Muscle of back (tissue), 11 donors: ENCODE results near the gene RTCA. TPM values are rescaled to one million over a fixed set of nuclear protein-coding genes. Genes with fewer than 3 reads are reported as not detected.
"Not testable (repeated sequence)": the region's sequence is repeated elsewhere in the genome, so short reads cannot be mapped to it uniquely, and the experiment has no call there.

ENCODE experiments used
- DNase-seq, 3 donors: peaks; one replicate each; pipeline versions ENCODE4 v3.0.0 to v3.0.0-alpha.2; 2013
- polyA plus RNA-seq, 10 donors: library from polyadenylated mRNA; unstranded; fragments of 120-200 nt; gene quantifications; one replicate each; pipeline ENCODE4 v1.2.1, GENCODE V29; 2013; ENCODE audit not compliant: insufficient read length in 10 of 10

The RTCA gene
- polyA plus RNA-seq, 10 donors, result 27.5 to 37.8 (median 30.5) TPM

DNA sequence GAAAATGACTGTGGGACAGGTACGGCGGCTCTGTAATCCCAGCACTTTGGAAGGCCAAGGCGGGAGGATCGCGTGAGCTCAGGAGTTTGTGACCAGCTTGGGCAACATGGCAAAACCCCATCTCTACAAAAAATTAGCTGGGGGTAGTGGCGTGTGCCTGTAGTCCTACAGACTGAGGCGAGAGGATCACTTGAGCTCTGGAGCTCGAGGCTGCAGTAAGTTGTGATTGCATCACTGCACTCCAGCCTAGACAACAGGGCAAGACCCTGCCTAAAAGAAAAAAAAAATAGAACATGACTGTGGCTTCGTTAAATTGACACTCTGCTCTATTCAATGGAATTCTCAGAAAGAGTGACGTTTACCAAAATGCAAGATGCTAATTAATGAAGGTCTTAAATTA lies 12.5 kb upstream of the RTCA start:
- no peak for DNase-seq

DNA sequence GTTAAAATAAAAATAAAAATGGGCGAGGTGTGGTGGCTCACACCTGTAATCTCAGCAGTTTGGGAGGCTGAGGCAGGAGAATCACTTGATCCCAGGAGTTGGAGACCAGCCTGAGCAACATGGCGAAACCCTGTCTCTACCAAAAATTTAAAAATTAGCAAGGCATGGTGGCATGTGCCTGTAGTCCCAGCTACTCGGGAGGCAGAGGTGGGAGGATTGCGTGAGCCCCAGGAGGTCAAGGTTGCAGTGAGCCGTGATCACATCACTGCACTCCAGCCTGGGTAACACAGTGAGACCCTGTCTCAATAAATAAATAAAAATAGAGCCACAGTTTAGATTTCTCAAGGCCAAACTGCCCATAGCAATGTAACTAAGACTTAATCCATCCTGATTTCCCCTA lies 9.7 kb upstream of the RTCA start:
- DNase-seq, result not testable (repeated sequence)

DNA sequence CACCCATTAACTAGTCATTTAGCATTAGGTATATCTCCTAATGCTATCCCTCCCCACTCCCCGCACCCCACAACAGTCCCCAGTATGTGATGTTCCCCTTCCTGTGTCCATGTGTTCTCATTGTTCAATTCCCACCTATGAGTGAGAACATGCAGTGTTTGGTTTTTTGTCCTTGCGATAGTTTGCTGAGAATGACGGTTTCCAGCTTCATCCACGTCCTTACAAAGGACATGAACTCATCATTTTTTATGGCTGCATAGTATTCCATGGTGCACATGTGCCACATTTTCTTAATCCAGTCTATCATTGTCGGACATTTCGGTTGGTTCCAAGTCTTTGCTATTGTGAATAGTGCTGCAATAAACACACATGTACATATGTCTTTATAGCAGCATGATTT lies 7.6 kb upstream of the RTCA start:
- not testable (repeated sequence) for DNase-seq

DNA sequence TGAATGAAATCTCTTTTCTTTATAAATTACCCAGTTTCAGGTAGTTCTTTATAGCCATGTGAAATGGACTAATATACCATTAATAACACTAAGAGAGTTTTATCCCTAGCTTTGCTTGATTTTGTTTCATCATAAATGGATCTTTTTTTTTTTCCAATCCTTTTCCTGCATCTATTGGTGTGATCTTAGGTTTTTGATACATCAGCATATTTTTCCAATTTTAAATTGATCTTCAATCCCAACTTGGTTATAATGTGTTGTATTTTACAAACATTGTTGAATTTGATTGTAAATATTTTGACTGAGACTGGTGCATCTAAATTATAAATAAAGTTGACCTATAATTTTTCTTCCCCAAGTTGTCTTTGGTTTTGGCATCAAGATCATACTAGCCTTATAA lies 4.3 kb upstream of the RTCA start:
- no peak for DNase-seq

DNA sequence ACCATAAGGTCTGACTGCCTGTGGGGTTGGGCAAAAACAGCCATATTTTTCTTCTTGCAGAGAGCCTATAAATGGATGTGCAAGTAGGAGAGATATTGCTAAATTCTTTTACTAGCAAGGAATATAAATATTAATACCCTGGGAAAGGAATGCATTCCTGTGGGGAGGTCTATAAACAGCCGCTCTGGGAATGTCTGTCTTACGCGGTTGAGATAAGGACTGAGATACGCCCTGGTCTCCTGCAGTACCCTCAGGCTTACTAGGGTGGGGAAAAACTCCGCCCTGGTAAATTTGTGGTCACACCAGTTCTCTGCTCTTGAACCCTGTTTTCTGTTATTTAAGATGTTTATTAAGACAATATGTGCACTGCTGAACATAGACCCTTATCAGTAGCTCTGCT lies 1.9 kb upstream of the RTCA start:
- not testable (repeated sequence) for DNase-seq

DNA sequence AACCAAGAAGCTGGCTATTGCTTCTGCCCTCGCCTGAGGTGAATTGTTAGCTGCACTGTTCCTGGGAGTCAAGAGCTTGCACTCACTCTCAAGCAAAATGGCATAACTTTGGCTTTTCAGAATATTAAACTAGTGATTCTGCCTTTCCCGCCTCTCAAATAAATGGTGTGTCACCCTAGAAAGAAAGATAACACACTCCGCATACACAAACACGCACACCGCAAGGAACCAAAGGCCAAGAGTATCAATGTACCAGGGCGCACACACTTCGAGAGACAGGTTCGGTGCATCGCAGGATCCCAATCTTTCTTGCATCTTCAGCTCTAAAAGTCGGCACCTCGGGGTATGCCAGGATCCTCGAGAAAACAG lies 470 bp upstream of the RTCA start:
- DNase-seq, result no peak

DNA sequence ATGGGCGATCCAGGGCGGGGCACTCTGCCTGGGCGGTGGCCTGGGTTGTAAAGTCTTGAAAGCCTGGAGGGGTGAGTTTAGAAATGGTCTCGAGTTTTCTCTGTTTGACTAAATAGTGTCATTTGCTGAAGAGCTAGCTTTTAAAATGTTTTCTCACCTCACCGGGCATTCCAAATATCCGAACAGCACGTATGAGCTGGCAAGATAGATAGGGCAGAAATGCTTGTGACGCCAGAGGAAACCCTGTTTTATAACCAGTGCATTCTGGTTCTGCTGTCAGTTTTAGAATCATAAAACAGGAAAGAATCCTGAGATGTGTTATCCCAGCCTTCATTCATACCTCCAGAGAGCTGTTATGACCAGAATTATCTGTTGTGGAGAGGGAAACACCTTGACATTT lies 725 bp downstream of the RTCA start:
- peak in 1 of 3 donors; percentile 8 for DNase-seq

DNA sequence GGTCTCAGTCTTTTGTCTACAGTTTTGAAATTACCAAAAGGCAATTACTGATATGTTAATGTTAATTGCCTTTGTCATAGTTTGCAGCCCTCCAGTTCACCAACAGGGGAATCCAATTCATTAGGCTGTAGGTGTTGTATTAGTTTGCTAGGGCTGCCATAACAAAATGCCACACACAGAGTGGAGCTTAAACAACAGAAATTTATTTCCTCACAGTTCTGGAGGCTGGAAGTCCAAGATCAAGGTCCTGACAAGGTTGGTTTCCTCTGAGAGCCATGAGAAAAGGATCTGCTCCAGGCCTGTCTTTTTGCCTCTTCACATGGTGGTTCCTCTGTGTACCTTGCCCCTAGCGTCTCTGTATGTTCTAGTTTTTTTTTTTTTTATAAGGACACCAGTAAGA lies 1.3 kb downstream of the RTCA start:
- no peak for DNase-seq

DNA sequence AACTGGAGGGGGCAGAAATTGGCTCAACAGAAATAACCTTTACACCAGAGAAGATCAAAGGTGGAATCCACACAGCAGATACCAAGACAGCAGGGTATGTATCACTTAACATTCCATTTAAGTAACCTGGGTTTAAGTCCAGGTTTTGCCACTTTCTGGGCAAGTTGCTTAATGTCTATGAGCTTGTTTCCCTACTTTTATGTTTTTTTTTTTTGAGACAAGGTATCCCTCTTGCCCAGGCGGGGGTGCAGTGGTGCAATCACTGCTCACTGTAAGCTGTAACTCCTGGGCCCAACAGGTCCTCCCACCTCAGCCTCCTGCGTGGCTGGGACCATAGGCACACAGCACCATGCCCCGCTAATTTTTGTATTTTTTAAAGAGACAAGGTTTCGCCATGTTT lies 2.2 kb downstream of the RTCA start:
- DNase-seq, result no peak

DNA sequence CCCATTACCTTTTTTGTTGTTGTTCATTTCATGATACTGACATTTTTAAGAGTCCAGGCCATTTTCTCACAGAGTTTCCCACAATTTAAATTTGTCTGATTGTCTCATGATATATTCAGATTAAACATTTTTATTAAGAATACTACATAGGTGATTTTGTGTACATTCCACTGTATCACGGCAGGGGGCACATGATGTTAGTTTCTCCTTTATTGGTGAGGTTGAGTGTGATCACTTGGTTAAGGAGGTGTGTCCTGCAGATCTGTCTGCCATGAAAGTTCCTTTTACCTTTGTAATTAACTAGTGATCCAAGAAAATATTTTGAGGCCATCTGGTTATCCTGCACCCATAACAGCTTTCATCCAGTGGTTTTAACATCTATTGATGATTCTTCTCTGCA lies 11.8 kb downstream of the RTCA start:
- no peak for DNase-seq

DNA sequence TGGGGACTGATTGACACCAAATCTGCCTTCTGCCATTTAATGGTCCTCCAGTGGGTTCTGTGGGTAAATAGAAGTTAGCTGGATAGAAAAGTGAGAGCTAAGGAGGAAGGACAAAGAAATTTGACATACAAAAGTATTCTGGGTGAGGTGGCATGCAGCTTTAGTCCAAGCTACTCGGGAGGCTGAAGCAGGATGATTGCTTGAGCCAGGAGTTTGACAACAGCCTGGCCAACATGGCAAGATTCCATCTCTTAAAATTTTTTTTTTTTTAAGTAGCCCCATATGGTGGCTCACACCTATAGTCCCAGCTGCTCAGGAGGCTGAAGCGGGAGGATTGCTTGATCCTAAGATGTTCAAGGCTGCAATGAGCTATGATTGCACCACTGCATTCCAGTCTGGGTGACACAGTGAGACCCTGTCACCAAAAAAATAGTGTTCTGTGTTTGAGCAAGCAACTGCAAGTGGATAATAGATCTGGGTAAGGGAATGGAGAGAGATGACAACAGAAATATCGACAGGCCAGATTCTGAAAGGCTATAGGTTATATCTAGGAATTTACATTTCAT lies 13.4 kb downstream of the RTCA start:
- DNase-seq, result no peak

DNA sequence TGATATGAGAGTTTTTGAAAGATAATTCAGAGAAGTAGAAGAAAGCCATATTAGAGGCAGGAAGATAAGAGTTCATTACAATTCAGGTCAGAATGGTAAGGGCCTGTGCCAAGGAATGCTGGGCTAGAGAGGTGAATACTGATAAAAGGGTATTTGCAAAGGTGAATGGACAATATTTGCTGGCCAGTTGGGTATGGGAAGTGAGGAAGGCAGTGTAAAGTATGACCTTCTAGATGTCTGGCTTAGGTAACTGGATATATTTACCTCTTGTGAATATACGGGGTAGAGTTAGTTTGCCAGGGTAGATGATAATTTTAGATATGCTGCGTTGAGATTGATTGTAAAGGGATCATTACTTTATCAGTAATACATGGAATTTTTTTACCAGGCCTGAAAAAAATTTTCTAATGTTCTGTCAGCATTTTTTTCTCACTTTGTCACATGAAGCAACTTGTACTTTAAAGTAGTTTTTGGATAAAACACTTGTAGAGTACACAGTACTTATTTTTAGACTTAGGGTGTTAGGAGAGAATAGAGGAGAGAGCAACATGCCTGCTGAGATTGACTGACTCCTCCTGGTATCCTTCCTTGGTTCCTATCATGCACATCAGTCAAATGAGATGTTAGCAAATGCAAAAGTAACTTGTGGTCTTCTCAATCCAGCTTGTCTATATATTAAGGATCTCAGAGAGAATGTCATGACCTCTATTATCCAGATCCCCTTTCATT lies 14.1 kb downstream of the RTCA start:
- no peak for DNase-seq

DNA sequence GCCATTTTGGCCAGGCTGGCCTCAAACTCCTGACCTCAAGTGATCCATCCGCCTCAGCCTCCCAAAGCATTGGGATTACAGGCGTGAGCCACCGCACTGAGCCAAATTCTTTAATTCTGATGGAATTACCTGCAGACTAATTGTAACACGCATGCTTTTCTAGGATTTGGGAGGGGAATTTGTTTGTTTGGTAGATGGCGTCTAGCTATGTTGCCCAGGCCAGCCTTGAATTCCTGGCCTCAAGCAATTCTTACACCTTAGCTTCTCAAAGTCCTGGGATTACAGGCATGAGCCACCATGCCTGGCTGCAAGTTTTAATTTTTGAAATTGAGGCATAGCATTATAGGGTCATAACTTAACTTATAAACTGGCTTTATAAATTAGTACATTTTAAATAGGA lies 18.6 kb downstream of the RTCA start:
- DNase-seq, result no peak

DNA sequence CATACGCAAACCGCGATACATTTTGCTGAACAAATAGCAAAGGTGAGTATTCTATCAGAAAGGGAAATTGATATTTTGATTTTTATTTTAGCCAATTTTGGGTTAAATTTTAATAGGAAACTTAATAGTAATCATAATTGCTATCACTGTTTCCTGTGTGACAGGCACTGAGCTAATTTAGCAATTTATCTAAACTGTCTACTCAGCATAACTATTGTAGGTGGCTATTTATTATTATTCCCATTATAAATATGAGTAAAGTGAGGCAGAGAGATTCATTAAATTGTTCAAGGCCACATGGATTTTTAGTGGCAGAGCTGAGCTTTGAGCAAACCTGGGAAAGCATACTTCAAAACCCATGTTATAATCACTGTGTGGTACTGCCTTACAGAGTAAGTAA lies 21.1 kb downstream of the RTCA start:
- DNase-seq, result no peak

DNA sequence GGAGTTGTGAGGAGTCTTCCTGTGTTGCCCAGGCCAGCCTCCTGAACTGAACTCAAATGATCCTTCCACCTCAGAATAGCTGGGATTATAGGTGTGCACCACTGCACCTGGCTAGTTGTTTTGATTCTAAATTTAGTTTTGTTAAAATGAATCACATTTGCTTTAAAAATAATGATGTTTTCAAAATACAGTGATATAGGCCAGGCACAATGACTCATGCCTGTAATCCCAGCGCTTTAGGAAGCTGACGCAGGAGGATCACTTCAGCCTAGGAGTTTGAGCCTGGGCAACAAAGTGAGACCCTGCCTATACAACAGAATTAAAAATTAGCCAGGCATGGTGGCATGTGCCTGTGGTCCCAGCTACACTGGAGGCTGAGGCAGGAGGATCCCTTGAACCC lies 24.3 kb downstream of the RTCA start:
- no peak for DNase-seq

DNA sequence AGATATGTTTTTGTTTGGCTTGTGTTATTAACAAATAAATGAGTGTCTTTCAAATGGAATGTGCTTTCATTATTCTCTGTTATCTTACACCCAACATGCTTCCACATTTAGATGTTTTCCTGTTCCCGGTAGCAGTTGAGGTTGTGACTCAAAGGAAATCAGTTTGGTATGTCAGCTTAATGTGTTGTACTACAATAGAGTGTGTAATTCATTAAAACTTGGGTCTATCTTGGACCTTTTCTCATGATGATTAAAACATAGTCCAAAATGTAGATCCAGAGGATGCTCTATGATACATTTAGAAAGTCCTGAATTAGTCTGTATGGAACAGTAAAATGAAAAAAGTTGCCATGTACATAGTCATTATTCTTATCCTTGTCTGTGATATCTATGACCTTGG lies 26.7 kb downstream of the RTCA start:
- no peak for DNase-seq

DNA sequence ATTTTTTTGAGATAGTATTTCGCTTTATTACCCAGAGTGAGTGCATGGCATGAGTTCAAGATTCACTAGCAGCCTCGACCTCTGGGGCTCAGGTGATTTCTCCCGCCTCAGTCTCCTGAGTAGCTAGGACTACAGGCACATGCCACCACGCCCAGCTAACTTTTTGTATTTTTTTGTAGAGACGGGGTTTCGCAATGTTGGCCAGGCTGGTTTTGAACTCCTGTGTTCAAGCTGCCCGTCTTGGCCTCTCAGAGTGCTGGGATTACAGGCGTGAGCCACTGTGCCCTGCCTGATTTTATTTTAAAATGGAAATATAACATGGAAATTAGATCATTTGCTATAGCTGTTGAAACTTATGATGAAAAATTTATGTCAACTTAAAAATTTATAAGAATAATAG lies 30.1 kb downstream of the RTCA start:
- no peak for DNase-seq

DNA sequence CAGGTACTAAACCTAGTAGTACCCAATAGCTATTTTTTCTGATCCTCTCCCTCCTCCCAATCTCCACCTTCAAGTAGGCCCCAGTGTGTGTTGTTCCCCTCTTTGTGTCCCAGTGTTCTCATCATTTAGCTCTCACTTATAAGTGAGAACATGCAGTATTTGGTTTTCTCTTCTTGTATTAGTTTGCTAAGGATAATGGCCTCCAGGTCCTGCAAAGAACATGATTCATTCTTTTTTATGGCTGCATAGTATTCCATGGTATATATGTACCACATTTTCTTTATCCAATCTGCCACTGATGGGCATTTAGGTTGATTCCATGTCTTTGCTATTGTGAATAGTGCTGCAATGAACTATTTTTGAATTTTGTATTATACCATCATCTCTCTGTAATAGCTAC lies 31.0 kb downstream of the RTCA start:
- not testable (repeated sequence) for DNase-seq

DNA sequence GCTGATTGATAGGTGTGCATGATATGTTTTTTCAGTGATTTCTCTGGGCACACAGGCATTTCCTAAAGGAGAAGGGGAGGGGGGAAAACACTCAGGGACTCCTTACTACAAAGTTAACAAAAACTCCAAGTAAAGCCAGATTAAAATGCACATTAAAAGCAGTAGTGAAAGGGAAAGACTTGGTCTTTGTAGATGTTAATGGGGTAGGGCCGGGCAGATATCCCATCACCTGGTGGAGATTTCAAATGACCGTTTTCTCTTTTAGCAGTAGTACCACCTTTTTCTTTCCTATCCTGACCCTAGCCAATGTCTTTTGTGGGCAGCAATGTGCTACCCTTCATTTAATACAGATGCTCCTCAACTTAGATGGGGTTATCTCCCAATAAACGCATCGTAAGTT lies 32.5 kb downstream of the RTCA start:
- DNase-seq, result no peak

DNA sequence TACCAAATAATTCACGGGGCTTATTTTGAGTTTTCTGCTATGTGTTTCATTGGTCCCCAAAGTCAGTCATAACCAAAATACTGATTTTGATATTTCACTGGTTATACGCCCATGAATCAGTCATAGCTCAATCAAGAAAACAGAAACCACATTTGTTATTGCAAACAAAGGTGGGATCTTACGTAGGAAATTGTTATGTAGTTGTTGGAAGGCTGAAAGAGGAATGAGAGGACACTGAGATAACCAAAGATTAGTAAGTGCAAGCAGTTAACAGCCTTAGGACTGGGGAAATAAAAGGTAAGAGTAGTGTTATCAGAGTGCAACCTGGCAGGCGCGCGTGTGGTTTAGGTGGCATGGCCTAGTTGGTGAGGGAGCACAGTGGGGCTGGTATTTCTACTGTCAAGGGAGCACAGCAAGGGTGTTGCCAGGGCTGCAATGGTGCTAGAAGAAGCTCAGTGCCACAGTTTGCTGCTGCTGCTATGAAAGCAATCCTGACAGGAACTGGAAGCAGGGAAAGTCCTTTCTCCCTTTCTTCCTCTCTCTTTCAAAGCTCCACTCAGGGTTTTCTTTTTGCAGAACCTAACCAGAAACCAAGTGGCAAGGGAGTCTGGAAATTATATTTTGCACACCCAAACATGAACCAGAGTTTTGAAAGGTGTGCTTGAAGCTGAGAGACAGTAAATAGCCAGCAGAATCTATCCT lies 33.7 kb downstream of the RTCA start:
- no peak for DNase-seq

DNA sequence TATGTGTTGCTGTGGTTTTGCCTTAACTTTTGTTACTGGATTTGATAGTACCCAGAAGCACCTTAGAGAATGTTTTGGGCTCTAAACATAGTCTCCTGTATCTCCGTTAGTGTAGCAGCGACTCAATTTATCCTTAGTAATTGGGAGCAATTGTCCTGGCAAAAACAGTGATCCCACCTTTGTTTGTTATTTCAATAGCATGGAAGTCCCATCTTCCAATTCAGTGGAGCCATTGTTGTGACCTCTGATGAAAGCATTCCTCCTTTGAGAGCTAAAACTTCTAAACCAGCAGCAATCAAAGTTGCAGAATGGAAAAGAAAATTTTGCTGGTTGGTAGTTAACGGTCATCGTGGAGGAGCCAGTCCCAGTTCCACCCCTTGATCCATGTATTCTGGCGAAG lies 34.7 kb downstream of the RTCA start:
- no peak for DNase-seq

DNA sequence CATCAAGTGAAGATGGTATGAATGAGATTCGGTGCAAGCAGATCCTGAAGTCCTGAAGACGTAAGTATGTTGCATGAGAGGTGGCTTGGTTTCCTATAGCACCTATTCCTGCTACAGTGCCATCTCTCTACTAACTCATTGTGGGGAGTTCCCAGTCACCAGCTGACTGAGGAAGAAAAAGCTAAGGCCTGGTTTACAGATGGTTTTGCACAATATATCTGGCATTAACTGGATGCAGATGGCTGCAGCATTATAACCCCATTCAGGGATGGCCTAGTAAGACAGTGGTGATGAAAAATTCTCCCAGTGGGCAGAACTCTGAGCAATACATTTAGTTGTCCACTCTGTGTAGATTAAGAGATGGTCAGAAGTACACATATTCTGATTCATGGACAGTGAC lies 36.7 kb downstream of the RTCA start:
- DNase-seq, result no peak

DNA sequence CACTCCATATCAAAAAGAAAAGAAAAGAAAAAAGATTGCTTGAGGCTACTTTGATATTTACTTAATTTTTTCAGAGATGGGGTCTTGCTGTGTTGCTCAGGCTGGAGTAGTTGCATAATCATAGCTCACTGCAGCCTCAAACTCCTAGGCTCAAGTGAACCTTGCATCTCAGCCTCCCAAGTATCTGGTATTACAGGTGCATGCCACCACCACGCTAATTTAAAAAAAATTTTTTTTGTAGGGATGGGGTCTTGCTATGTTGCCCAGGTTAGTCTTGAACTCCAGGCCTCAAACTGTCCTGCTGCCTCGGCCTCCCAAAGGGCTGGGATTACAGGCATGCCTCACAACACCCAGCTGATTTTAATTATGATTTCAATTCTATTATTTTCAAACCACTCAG lies 38.2 kb downstream of the RTCA start:
- DNase-seq, result no peak

DNA sequence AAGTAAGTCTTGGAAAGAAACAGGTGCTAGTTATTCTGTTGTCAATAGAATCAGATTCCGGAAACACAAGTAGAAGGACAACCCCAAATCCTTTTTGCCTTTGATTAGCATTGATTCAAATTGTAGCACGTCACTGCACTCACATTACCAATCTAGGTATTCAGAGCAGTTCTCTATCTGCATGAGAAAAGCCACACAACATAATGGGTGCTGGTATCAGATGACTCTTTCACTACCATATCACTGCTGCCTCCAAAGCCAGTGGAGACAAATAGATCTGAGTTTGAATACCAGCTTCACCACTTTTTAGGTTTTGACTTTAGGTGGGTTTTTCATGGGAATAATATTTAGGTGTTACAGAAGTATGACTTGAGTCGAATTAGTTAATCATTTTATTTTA lies 38.9 kb downstream of the RTCA start:
- DNase-seq, result no peak
